Activated naive CD8-positive, alpha-beta T cell (primary cell): ENCODE data around the gene CCDC141.

Experiments used
- H3K27ac Mint-ChIP-seq: one replicate; pipeline ENCODE4 v1.8.0; 2021; ENCODE audit warnings: mixed read lengths
- H3K27me3 Mint-ChIP-seq: one replicate; pipeline ENCODE4 v1.8.0; 2021; ENCODE audit warnings: mixed read lengths
- H3K36me3 Mint-ChIP-seq: one replicate; pipeline ENCODE4 v1.8.0; 2021; ENCODE audit warnings: mixed read lengths
- H3K4me1 Mint-ChIP-seq: one replicate; pipeline ENCODE4 v1.8.0; 2021; ENCODE audit warnings: low read depth, mixed read lengths
- H3K4me3 Mint-ChIP-seq: one replicate; pipeline ENCODE4 v1.8.0; 2021; ENCODE audit warnings: mild to moderate bottlenecking, mixed read lengths
- H3K9me3 Mint-ChIP-seq: one replicate; pipeline ENCODE4 v1.8.0; 2021; ENCODE audit warnings: low read depth, mixed read lengths

Gene CCDC141

DNA sequence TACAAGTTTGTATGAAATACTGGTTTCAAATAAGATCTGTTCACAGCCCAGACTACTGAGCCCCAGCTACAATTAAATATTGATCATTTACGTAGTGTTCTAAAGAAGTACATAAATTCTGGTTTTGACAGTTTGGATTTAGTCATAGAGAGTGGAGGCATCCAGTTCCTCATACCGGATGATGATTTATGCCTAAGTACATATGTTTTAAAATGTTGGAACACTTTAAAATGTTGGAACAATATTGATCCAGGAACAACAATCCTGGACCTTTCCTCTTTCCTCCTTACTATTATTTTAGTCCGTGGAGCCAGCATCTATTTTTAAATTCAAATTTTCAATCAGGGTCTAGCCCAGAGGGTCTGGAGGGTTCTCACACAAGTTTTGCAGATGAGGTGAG, 220.0 kb downstream of the CCDC141 start:
- peak overlapping the region; percentile 8 for H3K27ac Mint-ChIP-seq
- H3K36me3 Mint-ChIP-seq = peaks cover 28% of the 10 kb centered on the region
- peaks cover 25% of the 10 kb centered on the region for H3K4me1 Mint-ChIP-seq
- peaks cover 7% of the 10 kb centered on the region for H3K9me3 Mint-ChIP-seq
- no peaks in the 10 kb centered on the region for H3K27me3 Mint-ChIP-seq
- peak overlapping the region; percentile 4 for H3K4me3 Mint-ChIP-seq

DNA sequence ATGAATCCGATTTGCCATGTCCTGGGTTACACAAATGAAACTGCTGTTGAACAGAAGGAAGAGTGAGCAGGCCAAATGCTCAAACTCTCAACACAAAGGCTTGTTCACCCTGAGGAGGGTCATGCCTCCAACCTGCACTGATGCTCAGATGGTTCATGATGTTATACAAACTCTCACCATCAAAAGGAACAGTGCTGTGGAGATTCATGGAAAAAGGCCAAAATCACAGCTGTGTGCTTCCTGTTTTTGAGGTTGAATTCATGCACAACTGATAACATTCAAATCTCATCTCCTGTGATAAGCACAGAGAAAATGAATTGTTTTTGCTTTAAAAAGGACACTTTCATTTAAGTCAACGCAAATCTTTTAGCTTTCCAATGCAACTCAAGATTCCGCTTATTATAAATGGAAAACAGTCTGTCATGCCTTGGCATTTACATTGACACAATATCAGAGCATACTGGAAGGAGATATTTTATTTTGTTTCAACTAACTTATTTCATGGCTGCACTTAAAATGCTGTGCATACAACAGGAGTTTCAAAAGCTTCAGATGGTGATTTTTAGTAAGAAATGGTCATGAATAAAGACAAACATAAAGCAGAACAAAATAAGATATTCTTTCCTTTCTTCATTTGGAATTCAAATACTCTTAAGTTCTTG, 220.5 kb downstream of the CCDC141 start:
- Mint-ChIP-seq H3K36me3 (peaks cover 25% of the 10 kb centered on the region), H3K9me3 (peaks cover 7% of the 10 kb centered on the region), H3K4me3 (no peak overlapping the region), H3K27ac (peak overlapping the region; percentile 11), H3K4me1 (peaks cover 25% of the 10 kb centered on the region), H3K27me3 (no peaks in the 10 kb centered on the region)

DNA sequence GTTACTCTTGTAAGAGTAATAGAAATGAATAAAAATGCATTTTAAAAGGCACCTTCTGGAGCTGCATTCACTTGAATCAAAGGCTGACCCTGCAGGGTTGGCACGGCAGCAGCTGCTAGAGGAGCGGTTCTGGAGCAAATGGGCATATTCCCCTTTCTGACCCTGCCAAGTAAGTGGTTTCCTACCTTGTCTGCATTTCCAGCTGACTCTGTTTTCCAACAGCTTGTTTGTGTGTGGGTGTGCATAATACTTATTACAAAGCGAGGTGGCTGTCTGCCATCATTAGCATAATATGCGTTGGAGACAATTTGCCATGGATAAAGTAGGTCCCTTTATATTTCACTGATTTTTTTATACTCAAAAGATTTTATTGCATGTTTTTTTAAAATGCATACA, 221.5 kb downstream of the CCDC141 start:
- no peak overlapping the region for H3K4me3 Mint-ChIP-seq
- peaks cover 25% of the 10 kb centered on the region for H3K4me1 Mint-ChIP-seq
- H3K36me3 Mint-ChIP-seq = peaks cover 22% of the 10 kb centered on the region
- H3K27me3 Mint-ChIP-seq = no peaks in the 10 kb centered on the region
- peaks cover 7% of the 10 kb centered on the region for H3K9me3 Mint-ChIP-seq
- H3K27ac Mint-ChIP-seq = no peak overlapping the region

DNA sequence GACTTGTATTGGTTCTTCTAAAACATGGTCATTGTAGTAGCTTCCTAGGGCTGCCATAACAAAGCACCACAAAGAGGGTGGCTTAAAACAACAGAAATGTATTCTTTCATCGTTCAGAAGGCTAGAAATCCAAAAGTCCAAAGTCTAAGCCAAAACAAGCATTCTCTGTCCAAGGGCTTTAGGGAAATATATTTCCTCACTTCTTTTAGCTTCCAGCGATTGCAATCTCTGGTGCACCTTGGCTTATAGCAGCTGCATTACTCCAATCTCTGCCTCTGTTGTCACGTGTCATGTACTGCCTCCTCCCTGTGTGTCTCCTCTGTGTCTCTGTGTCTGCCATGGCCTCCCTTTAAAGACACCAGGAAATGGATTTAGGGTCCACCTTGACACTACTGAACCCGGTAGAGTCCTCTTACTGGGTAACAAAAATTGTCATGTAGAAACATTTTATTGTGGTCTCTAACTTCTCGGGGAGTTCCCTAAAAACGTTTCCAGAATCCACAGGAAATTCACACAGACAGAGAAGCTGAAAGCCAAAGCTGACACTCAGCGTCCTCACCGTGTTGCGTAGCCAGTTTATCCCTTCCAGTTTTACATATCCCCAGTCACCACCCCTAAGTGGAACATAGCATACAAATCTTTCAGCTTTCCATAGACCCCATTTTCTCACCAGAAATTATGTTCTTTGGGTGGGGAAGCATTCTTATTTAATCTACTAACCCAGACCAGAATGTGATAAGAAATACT, 222.0 kb downstream of the CCDC141 start:
- no peak overlapping the region for H3K27ac Mint-ChIP-seq
- peaks cover 18% of the 10 kb centered on the region for H3K36me3 Mint-ChIP-seq
- H3K27me3 Mint-ChIP-seq = no peaks in the 10 kb centered on the region
- peaks cover 25% of the 10 kb centered on the region for H3K4me1 Mint-ChIP-seq
- H3K9me3 Mint-ChIP-seq = peaks cover 7% of the 10 kb centered on the region
- H3K4me3 Mint-ChIP-seq = no peak overlapping the region

- H3K36me3 Mint-ChIP-seq = peaks cover 17% of the 10 kb centered on the region
- no peak overlapping the region for H3K4me3 Mint-ChIP-seq
- H3K4me1 Mint-ChIP-seq = peaks cover 25% of the 10 kb centered on the region
- H3K27me3 Mint-ChIP-seq = no peaks in the 10 kb centered on the region
- no peak overlapping the region for H3K27ac Mint-ChIP-seq
- peaks cover 7% of the 10 kb centered on the region for H3K9me3 Mint-ChIP-seq
Measured at GRCh38 chr2:178827111-178827510, 222.8 kb downstream of the CCDC141 start.

- Mint-ChIP-seq H3K36me3 (peaks cover 13% of the 10 kb centered on the region), H3K27ac (no peak overlapping the region), H3K27me3 (no peaks in the 10 kb centered on the region), H3K4me3 (no peak overlapping the region), H3K9me3 (peaks cover 7% of the 10 kb centered on the region), H3K4me1 (peaks cover 21% of the 10 kb centered on the region)
Measured at GRCh38 chr2:178825183-178825582, 224.8 kb downstream of the CCDC141 start.

DNA sequence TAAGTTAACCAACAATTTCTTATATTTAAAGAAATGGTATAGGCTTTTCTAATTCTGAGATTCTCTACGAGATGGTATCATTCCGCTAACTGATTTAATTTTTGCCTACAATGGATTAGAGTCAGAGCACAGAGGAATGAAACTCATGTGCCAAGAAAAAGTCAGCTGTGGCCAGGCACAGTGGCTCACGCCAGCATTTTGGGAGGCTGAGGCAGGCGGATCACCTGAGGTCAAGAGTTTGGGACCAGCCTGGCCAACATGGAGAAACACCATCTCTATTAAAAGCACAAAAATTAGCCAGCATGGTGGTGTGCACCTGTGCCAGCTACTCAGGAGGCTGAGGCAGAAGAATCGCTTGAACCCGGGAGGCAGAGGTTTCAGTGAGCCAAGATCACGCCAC, 225.8 kb downstream of the CCDC141 start:
- no peaks in the 10 kb centered on the region for H3K27me3 Mint-ChIP-seq

DNA sequence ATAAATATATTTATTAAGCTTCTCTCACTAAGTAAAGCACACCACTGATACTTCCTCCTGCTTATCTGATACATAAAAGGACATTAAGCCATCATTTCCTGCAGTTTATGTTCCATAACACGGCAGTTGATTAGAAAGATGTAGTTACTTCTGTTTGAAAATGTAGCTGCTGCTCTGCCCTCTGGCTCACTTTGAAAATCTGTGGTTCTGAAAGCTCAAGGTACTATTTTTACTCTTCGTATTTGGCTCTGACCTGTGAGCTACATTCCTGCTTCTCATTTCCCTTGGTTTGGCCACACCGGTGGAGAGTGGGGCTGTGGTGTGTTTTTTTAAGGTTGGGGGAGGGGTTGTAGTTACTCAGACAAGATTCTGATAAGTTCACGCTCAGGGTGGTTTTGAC, 229.9 kb downstream of the CCDC141 start:
- peak overlapping the region; percentile 71 for H3K4me3 Mint-ChIP-seq
- peaks cover 12% of the 10 kb centered on the region for H3K36me3 Mint-ChIP-seq
- H3K9me3 Mint-ChIP-seq = no peaks in the 10 kb centered on the region
- H3K27ac Mint-ChIP-seq = peak overlapping the region; percentile 76
- H3K4me1 Mint-ChIP-seq = peaks cover 11% of the 10 kb centered on the region
- H3K27me3 Mint-ChIP-seq = no peaks in the 10 kb centered on the region

More for the DNA sequence above, 225.8 kb downstream of the CCDC141 start:
- no peak overlapping the region for H3K27ac Mint-ChIP-seq
- peaks cover 13% of the 10 kb centered on the region for H3K36me3 Mint-ChIP-seq
- H3K4me1 Mint-ChIP-seq = peaks cover 18% of the 10 kb centered on the region
- H3K4me3 Mint-ChIP-seq = no peak overlapping the region
- peaks cover 7% of the 10 kb centered on the region for H3K9me3 Mint-ChIP-seq

DNA sequence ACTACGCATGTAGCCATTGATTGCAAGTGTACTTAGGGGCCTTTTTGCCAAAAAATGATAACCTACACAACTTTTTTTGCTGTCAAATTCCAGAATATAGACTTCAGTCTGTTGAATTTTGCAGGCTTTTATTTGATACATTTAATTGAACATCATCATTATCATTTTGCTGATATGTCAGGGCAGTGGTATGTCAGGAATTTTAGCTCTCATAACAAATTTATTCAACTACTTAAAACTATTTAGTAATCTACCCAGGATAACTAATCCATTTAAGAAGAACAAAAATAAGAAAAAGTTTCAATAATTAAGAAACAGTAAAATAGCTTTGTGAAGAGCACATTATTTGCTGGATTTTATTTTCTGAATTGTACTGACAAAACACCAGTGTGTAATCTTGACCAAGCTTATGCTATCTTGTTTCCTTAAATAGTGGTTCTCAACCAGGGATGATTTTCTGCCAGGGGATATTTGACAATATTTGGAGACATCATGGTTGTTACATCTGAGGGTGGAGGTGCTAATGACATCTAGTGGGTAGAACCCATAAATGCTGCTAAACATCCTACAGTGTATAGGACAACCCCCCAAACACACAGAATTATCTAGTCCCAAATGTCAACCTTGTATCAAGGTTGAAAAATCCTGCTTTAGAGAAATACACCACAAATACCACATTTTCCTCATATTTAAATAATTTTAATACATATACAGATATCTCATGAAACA, 230.6 kb downstream of the CCDC141 start:
- Mint-ChIP-seq H3K27me3 (no peaks in the 10 kb centered on the region), H3K4me1 (peaks cover 11% of the 10 kb centered on the region), H3K36me3 (peaks cover 12% of the 10 kb centered on the region)

GRCh38 chr2:178811901-178812300, 238.0 kb downstream of the CCDC141 start:
- H3K27ac Mint-ChIP-seq = no peak overlapping the region
- peaks cover 20% of the 10 kb centered on the region for H3K36me3 Mint-ChIP-seq
- H3K9me3 Mint-ChIP-seq = no peaks in the 10 kb centered on the region
- H3K4me3 Mint-ChIP-seq = no peak overlapping the region
- H3K4me1 Mint-ChIP-seq = no peaks in the 10 kb centered on the region
- H3K27me3 Mint-ChIP-seq = no peaks in the 10 kb centered on the region

More for the DNA sequence above, 230.6 kb downstream of the CCDC141 start:
- Mint-ChIP-seq H3K9me3 (no peaks in the 10 kb centered on the region), H3K4me3 (no peak overlapping the region), H3K27ac (no peak overlapping the region)

DNA sequence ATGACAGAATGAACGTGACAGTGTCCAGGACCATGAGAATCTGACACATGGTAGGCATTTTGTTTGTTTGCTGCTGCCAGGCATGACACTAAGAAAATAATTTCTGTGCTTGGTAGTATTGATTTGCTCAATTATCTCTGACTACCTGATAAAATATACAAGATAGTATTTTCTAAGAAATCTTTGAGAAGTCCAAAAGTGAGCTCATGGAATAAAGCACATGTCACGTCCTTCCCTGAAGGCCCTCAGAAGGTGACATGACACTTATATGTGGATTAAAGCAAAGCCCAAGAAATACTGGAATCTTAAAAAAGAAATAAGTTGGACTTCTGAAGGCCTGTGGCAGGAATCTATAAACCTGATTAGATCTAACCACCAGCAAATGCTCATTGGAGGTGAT, 238.9 kb downstream of the CCDC141 start:
- H3K27ac Mint-ChIP-seq = no peak overlapping the region
- peaks cover 14% of the 10 kb centered on the region for H3K36me3 Mint-ChIP-seq
- H3K27me3 Mint-ChIP-seq = no peaks in the 10 kb centered on the region
- no peaks in the 10 kb centered on the region for H3K4me1 Mint-ChIP-seq
- no peak overlapping the region for H3K4me3 Mint-ChIP-seq
- no peaks in the 10 kb centered on the region for H3K9me3 Mint-ChIP-seq

DNA sequence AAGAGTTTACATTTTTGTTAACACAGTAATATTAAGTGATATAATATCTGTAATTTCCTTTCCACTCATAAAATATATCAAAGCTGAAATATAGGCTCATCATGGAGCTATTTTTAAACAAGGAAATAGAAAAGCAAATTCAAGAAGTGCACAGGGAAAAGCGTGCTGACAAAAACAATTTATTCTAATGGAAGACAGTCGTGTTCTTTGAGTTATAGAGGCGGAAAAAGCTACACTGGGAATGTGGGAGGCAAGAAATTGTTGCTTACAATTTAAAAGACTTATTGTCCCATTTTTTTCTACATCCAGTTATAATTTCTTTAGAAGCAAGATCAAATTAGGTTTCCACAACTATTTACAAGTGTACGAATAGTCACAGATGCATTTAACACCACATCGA, 239.5 kb downstream of the CCDC141 start:
- peaks cover 13% of the 10 kb centered on the region for H3K36me3 Mint-ChIP-seq
- no peak overlapping the region for H3K27ac Mint-ChIP-seq

DNA sequence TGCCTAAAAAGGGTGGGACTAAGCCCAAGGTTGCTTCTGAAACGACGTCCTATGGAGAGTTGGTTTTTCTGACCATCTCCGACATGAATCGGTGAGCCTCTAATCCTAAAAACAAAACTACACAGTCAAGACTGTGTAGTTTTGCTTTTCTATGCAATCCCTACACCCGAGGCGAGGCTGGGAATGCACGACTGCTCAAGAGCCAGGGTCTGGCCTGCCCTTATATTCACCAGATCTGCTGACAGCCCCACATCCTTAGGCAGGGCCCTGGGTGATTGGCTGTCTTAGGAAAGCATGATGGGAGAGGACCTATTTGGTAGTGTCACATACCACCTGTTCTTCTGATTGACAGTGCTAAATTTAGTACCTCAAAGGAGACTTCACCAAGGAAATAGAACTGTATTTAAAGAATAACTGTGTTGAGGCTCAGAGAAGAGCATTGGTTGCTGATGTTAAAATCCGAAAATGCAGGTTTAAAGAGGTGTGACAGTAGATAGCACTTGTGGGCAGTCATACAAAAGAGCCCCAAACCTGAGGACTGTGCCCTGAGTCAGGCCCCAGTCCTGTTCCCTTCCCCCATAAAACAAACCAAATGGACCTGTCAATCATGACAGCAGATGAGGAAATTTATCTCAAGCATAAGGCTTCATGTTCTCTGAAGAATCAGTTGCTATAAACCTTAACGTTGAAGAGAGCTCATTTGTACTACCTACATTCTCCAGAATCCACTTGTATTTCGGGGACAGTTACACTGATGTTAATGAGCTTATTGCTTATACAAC, 242.5 kb downstream of the CCDC141 start, which contains the start of gene TTN:
TTN (minus strand) TSS at position 197 of the 782 bp plus-strand sequence. CDS start 2,781 bp downstream, outside the sequence.
- no peak within 1 kb of the TSS for H3K27ac Mint-ChIP-seq
- H3K9me3 Mint-ChIP-seq = no peaks in the 10 kb centered on the region
- H3K36me3 Mint-ChIP-seq = peaks cover 11% of the 10 kb centered on the region
- H3K4me1 Mint-ChIP-seq = no peaks in the 10 kb centered on the region
- H3K4me3 Mint-ChIP-seq = no peak within 1 kb of the TSS
- H3K27me3 Mint-ChIP-seq = no peaks in the 10 kb centered on the region

More for the DNA sequence above, 239.5 kb downstream of the CCDC141 start:
- Mint-ChIP-seq H3K4me1 (no peaks in the 10 kb centered on the region), H3K9me3 (no peaks in the 10 kb centered on the region), H3K27me3 (no peaks in the 10 kb centered on the region), H3K4me3 (no peak overlapping the region)

DNA sequence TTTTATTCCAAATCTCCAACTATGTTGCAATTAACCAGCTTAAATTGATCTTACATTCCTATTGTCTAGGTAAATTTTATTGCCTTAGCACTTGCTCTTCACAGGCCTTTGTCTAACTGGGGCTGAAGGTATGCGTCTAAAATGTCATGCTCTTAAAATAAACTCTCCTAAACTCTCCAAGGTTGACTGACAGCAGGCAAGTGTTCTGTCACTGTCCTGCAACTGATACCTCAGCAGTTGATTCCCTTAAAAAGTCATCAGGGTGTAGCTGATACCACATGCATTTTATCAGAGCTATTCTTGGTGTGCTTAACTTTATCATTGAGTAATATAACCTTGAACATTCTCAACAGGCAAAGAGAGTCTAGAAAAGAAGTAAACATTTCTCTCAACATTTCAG, 243.4 kb downstream of the CCDC141 start:
- no peaks in the 10 kb centered on the region for H3K9me3 Mint-ChIP-seq
- H3K36me3 Mint-ChIP-seq = peaks cover 7% of the 10 kb centered on the region
- H3K27me3 Mint-ChIP-seq = no peaks in the 10 kb centered on the region
- no peaks in the 10 kb centered on the region for H3K4me1 Mint-ChIP-seq
- H3K4me3 Mint-ChIP-seq = no peak overlapping the region
- no peak overlapping the region for H3K27ac Mint-ChIP-seq
